ENCODE measurements around the gene DHRS7C. TPM values are rescaled to one million over a fixed set of nuclear protein-coding genes. Genes with fewer than 3 reads are reported as not detected.

The DHRS7C gene
- total and polyA plus RNA-seq, 12 donors = 0.51 to 180 (median 15.7) TPM

DNA sequence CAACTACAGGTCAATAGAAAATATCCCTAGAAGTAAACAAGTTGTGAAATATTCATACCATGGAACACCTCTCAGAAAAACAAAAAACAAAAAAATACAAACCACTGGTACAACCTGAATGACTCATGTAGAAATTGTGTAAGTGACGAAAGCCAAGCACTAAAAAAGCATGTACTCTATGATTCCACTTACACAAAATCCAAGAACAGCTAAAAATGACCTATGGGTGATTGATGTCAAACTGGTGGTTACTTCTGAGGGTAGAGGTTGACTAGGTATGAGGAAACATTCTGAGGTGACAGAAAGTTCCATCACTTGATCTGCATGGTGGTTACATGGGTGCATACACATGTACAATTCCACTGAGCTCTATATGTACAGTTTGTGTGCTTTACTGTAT is 31.1 kb downstream of the DHRS7C start:
- Histone ChIP-seq H3K27me3 (peaks cover 0 to 16% (median 0%) of the 10 kb centered on the region in 7 donors), H3K27ac (no peak overlapping the region), H3K9me3 (peaks cover 0 to under 1% (median 0%) of the 10 kb centered on the region in 11 donors), H3K4me3 (no peak overlapping the region), H3K36me3 (no peaks in the 10 kb centered on the region), H3K4me1 (no peaks in the 10 kb centered on the region)
- DNase-seq = no peak
- whole genome bisulfite sequencing, 2 donors = 94 to 95% methylated on average over 1 of the region's 1 CpG
- TF ChIP-seq CTCF (IDR thresholded peaks at IDR 0.05) = no peak
- intact Hi-C loops (cut with DNase I) = no loop called here
- no peak for ATAC-seq

DNA sequence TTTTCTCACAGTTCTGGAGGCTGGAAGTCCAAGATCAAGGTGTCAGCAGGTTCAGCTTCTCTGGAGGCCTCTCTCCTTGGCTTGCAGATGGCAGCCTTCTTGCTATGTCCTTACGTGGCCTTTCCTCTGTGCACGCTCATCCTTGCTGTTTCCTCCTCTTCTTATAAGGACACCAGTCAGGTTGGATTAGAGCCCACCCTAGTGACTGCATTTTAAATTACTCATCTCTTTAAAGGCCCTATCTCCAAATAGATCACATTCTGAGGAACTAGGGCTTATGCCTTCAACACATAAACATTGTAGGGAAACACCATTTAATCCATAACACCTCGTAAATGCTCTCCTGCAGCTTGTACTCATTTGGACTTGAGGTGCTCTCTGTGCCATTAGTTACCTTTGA is 36.3 kb downstream of the DHRS7C start:
- DNase-seq (no peak), ATAC-seq (no peak)
- peaks cover 0 to 28% (median 19%) of the 10 kb centered on the region in 7 donors for H3K27me3 ChIP-seq
- no peak for TF ChIP-seq CTCF (IDR thresholded peaks at IDR 0.05)
- peaks cover 0 to 6% (median 0%) of the 10 kb centered on the region in 9 donors for H3K4me1 ChIP-seq
- no peaks in the 10 kb centered on the region for H3K36me3 ChIP-seq
- no peak overlapping the region for H3K27ac ChIP-seq
- 79 to 90% methylated on average over 3 of the region's 3 CpGs for WGBS, 2 donors
- H3K9me3 ChIP-seq = peaks cover 0 to 6% (median 0%) of the 10 kb centered on the region in 11 donors
- intact Hi-C loops (cut with DNase I) = no loop called here
- no peak overlapping the region for H3K4me3 ChIP-seq

DNA sequence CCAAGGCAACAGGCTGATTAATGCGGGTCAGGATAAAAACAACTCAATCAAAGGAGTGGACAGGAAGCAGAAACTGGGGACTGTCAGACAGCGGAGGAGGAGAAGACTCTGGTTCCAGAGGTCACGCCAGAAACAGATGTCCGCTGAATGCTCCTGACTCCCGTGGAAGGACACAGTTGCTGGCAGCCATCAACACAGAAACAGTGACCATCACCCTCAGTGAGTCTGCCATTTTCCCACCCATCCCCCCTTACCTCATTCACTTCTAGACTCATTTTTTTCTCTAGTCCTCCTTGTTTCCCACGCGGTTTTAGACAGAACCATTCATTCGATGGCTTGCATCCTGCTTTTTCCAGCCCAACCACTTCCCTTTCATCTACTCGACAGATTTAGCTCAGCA is 40.9 kb downstream of the DHRS7C start:
- Histone ChIP-seq H3K27ac (peak overlapping the region in 4 of 10 donors; percentile 5 to 47 (median 42)), H3K4me1 (peaks cover 0 to 6% (median 0%) of the 10 kb centered on the region in 9 donors), H3K9me3 (peaks cover 0 to 6% (median 0%) of the 10 kb centered on the region in 11 donors), H3K36me3 (no peaks in the 10 kb centered on the region), H3K27me3 (peaks cover 0 to 24% (median 19%) of the 10 kb centered on the region in 7 donors), H3K4me3 (no peak overlapping the region)
- 30 to 45% methylated on average over 9 of the region's 9 CpGs for WGBS, 2 donors
- DNase-seq = peak in 1 of 2 donors; percentile 32
- intact Hi-C loops (cut with DNase I) = no loop called here
- peak in 6 of 8 donors; percentile 29 to 88 (median 66) for ATAC-seq
- TF ChIP-seq CTCF (IDR thresholded peaks at IDR 0.05) = no peak

GRCh38 chr17:9729735-9730420 is 61.5 kb downstream of the DHRS7C start:
- Histone ChIP-seq H3K4me1 (no peaks in the 10 kb centered on the region), H3K27me3 (peaks cover 0 to 37% (median 23%) of the 10 kb centered on the region in 7 donors), H3K9me3 (no peaks in the 10 kb centered on the region), H3K4me3 (no peak overlapping the region), H3K36me3 (no peaks in the 10 kb centered on the region), H3K27ac (no peak overlapping the region)
- intact Hi-C loops (cut with DNase I) = loop anchor here (1.0 to 10.0 kb wide), 5 partner anchors 37 to 165 kb away; no protein-coding TSS in a partner anchor
- no peak for DNase-seq
- ATAC-seq = no peak
- no peak for TF ChIP-seq CTCF (IDR thresholded peaks at IDR 0.05)
- WGBS, 2 donors = 75 to 79% methylated on average over 11 of the region's 11 CpGs
